SIG-M5 treated with dmso at 0.1 percent for 504 hours (cell line): ENCODE results near the gene CERS6.
A peak's percentile ranks its signal among the peaks of the same experiment; 100 is the strongest.
"Not testable (repeated sequence)": the region's sequence is repeated elsewhere in the genome, so short reads cannot be mapped to it uniquely, and the experiment has no call there.

Experiments
- DNase-seq: peaks from one replicate; lab custom pipeline; 2025; ENCODE audit not compliant: unreplicated experiment; lab: John Stamatoyannopoulos, UW

CERS6 gene

DNA sequence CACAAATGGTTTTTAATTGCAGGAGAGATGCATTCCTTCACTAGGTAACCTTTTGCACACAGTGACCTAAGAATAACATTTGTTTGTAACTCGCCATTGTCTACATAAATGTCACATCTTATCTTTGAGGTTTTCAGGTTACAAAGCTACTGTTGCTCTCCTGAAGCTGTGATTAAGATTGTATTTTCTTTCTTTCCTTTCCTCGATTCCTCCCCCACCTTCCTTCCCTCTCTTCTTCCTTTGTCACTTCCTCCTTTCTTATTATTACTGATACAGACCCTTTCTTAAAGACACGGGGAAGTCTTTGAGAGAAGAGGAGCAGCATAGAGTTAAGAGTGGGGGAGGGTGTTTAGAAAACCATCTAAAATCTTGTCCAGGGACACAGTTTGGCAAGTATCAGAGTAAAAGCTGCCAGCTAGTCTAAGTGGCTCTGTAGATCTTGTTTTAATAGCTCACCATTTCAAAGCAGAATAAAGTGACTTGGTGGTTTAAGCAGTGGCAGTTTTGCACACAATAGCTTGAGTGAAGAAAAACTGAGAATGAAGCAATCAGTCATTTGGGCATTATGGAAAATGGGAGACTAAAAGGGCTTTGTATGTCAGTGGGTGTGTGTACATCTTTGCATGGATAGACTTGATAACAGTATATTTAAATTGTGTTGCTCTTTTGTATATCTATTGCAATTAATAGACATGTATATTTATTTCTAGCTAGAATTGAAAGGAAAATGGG lies 10.9 kb downstream of the CERS6 start:
- peak; percentile 46 for DNase-seq

- no peak for DNase-seq
These were observed 11.7 kb downstream of the CERS6 start for GRCh38 chr2:168467729-168468128.

- DNase-seq: no peak
These were observed 12.3 kb downstream of the CERS6 start for GRCh38 chr2:168468354-168468753.

DNA sequence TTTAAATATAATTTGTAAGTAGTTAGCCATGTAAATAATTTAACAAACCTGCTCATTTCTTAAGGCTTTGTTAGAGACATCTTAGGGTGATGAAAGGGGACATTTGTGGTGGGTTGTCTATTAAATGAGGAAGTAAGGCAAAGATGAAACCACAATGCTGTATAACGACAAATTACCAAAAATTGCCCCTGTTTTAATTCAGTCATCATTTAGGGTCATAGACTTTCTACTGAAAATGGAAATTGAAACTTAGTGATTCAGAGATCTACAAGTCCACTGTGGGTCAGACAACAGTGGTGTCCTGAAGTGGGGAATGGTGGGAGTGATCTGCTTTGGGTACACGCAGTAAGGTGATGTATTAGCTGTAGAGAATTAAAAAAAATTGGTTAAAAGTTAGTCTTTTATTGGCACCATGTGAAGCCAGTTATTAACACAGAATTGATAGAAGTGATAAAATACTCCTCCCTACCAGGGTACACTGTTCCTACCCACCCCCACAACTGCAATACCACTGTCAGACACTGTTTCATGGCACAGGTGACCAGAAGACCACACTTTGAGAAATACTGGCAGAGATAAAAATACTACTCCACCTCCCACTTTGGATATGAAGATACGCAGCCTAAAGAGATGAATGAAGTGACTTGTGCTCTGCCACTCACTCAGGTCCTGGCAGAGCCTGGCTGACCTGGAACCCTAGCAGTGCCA lies 13.4 kb downstream of the CERS6 start:
- peak; percentile 91 for DNase-seq

GRCh38 chr2:168470320-168471162 lies 14.5 kb downstream of the CERS6 start:
- DNase-seq: peak; percentile 79

DNA sequence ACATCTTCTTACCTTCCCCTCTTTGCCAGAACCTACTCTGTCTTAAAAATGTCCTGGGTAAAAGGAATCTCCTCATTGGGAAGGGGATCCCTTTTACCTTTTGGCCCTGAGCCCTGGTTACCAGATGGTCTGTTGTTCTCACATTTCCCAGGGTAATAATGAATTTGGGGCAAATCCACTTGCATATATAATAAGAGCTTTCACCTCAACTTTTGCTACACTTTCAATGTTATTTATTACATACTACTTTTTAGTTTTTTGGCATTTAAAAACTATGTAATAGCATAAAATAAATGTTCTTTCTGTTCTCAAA lies 15.0 kb downstream of the CERS6 start:
- DNase-seq: no peak

- no peak for DNase-seq
These were observed 19.6 kb downstream of the CERS6 start for GRCh38 chr2:168475636-168476035.

DNA sequence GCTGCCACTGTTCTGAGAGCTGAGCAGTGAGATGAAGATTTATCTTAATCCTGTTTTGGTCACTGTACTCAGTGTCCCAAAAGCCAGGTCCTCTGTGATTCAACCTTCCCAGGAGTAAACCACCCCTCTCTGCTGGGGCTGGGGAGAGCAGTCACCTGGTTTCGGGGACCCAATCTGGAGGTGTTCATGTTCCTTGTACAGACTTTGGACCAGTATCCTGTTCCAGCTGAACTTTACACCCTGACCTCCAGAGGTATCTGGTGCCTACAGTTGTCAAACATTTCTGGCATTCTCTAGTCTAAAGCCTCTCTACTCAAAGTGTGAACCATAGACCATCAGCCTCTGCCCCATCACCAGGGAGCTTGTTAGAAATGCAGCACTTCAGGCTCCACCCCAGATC lies 22.1 kb downstream of the CERS6 start:
- DNase-seq: no peak

DNA sequence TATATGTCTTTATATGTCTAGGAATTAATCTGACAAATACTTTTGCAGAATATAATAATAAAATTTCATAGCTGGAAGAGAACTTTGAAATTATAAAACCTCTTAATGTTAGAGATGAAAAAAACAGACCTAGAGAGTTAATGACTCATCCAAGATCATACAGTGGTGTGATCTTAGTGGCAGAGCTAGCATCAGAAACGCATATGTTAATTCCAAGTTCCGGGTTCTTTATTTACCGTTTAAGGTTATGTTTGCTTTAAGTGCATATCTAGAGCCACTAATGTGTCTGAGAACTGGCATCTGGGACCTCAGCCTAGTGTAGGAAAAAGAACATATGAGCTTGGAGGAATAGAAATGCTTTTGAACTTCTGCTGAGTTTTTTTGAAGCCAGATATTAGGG lies 24.3 kb downstream of the CERS6 start:
- peak; percentile 36 for DNase-seq

DNA sequence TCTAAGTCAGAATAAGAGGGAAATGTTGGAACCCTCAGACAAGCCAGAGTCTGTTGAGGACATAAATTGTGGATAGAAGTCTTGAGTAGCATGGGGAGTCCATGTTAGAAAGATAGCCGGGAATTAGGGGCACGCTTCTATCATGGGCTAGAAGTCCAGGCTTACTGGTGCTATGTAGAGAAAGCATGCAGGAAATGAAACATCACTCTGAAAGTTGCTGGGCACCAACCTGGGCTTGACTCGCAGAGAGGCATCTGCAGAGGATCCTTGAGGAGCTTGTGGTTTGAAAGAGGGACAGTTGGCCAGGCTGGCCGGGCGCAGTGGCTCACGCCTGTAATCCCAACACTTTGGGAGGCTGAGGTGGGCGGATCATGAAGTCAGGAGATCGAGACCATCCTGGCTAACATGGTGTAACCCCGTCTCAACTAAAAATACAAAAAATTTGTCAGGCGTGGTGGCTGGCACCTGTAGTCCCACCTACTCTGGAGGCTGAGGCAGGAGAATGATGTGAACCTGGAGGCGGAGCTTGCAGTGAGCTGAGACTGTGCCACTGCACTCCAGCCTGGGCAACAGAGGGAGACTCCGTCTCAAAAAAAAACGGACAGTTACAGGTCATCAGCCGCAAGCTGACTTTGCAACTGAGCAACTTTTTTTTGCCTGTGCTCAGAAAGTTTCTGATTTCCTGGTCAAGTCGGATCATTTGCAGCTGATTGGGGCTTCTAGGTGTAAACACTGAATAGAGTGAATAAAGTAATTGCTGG lies 24.9 kb downstream of the CERS6 start:
- no peak for DNase-seq

GRCh38 chr2:168482269-168482668 lies 26.2 kb downstream of the CERS6 start:
- DNase-seq: no peak

- no peak for DNase-seq
These were observed 27.1 kb downstream of the CERS6 start for GRCh38 chr2:168482952-168483831.

- DNase-seq: no peak
These were observed 30.4 kb downstream of the CERS6 start for GRCh38 chr2:168486477-168486876.

DNA sequence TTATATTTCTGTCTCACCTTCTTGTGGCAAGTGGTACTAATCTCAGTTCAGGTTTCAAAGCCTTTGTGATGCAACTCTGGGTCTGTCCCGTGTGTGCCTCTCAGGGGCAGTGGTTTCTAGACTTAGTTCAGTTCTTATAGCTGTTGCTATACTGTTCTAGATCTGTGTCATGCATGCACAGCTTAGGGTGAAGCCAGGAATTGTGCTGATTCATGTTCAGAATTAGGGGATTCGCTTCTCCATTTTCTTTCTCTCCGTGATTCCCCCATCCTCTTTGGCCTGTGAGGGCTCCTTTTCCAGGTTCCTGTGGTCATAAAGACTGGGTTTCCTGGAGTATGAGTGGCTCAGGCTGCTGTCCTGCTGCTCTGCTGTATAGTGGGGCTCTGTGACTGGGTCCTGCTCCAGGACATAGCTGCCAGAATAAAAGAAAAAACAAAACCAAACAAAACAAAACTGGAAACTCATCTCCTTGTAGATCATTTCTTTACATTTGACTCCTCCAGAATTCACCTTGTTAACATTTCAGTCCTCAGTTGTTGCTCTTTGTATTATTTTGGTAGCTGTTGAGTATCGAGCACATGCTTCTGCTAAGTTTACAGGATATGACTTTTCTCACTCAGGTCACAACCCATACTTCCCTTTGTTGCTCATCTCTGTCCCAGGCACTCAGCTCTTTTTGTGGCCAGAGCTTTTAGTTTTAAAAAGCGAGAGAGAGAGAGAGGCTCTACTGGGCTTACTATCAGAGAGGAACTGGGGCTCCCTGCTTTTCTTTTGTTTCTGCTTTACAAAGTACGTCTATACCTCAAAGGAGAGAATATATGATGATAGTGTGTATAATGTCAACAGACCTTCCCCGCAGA lies 34.2 kb downstream of the CERS6 start:
- DNase-seq: peak; percentile 96

DNA sequence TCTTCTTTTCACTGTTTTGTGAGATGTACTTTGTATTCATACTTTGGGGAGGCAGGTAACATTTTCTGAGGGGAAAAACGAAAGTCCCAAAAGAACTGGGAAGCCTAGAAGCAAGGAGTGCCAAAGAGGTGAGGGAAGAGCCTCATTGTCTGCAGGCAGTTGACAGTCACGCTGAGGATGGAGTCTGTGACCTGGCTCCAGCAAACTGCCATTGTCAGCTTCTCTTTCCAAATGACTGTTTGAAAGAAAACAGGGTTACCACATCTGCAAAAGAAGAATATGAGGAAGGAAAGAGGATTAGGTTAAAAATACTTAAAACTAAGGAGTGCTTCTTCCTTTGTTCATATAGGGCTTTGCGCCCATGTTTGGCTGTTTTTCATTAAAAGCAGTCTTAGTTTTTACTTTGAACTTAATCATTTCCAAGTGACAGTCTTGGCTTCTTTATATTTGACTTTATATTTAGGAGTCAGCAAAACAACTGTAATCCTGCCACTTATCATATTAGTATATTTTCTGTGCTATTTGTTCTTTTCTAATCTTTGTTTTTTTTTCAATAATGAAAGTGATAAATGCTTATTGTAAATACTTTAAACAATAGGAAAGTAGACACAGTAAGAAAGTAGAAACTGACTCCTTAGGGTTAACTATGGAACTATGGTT lies 35.0 kb downstream of the CERS6 start:
- DNase-seq: peak; percentile 87

- DNase-seq: not testable (repeated sequence)
These were observed 35.7 kb downstream of the CERS6 start for GRCh38 chr2:168491728-168492127.

DNA sequence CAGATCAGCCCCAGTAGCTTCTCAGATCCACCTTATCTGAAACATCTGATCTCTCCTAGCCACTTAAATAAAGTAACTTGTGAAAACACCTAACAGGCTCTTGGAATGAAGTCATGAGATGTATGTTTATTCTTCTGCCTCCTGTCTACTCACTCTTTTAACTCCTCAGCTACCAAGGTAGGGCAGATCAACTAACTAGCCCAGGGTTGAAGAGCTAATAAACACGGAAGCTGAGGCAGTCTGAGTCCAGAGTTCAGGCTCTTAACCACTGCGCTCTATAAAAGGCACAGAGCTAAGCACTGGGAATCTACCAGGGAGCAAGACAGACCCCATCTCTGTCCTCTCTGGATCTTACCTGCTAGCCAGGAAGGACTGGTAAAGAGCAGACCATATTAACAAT lies 37.1 kb downstream of the CERS6 start:
- not testable (repeated sequence) for DNase-seq

- DNase-seq: no peak
These were observed 38.2 kb downstream of the CERS6 start for GRCh38 chr2:168494190-168494711.
